Astrocyte (in vitro differentiated cells and primary cell): ENCODE measurements around the gene LYPD6.

Experiments
- EZH2 ChIP-seq: IDR thresholded peaks from 2 replicates; pipeline ENCODE4 v1.6.1; 2012; ENCODE audit warnings: mild to moderate bottlenecking, low read length, inconsistent platforms; ENCODE audit not compliant: insufficient read depth
- TF ChIP-seq, protein P1 (sequence below): IDR thresholded peaks from 2 replicates; pipeline ENCODE4 v1.5.1; 2011; ENCODE audit warnings: low read depth, mild to moderate bottlenecking, inconsistent platforms, low read length, moderate library complexity; ENCODE audit not compliant: insufficient read depth

DNA sequence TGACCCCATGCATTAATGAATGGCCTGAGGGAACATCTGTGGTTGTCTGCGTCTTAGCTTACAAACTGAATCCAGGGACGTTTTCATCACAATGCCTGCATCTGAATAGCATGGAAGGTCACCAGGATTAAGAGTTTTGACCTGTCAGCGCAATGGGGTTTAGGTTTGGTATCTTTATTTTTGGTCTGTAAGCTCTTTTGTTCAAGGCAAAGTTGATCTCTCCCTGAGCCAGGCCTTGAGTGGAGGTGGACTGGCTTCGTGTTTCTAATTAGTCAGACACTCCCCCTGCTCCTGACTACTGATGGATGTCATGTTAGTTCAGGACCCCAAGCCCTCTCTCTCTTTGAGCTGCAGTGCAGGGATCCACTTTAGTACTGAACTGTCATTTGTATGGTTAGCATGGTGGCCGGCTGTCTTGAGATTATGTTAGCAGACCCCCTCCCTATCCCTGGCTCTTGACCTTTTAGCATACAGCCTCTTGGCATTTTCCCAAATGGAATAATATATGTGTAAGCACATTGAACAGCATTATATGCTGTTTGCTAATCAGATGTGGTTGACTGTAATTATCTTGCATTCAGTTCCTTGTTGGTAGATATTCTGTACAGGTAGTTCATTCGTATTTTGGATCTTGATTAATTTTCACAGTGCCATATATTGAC, 59.2 kb downstream of the LYPD6 start:
- TF ChIP-seq, protein P1, sequence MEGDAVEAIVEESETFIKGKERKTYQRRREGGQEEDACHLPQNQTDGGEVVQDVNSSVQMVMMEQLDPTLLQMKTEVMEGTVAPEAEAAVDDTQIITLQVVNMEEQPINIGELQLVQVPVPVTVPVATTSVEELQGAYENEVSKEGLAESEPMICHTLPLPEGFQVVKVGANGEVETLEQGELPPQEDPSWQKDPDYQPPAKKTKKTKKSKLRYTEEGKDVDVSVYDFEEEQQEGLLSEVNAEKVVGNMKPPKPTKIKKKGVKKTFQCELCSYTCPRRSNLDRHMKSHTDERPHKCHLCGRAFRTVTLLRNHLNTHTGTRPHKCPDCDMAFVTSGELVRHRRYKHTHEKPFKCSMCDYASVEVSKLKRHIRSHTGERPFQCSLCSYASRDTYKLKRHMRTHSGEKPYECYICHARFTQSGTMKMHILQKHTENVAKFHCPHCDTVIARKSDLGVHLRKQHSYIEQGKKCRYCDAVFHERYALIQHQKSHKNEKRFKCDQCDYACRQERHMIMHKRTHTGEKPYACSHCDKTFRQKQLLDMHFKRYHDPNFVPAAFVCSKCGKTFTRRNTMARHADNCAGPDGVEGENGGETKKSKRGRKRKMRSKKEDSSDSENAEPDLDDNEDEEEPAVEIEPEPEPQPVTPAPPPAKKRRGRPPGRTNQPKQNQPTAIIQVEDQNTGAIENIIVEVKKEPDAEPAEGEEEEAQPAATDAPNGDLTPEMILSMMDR: no peak
- TF ChIP-seq EZH2: no peak
